H9 (cell line): ENCODE measurements around the gene WNT8B. TPM values are rescaled to one million over a fixed set of nuclear protein-coding genes. Genes with fewer than 3 reads are reported as not detected.

Experiments used
- DNase-seq: peaks from one replicate; pipeline ENCODE4 v3.0.0-alpha.2; 2017
- H2AFZ ChIP-seq: one replicate; pipeline ENCODE4 v1.6.1; 2013; ENCODE audit warnings: mild to moderate bottlenecking, low read length, control low read depth, moderate library complexity
- H2AK5ac ChIP-seq: 2 replicates; pipeline ENCODE4 v1.6.1; 2013; ENCODE audit warnings: low read length, control low read depth, mixed read lengths; ENCODE audit not compliant: insufficient read length
- H2BK120ac ChIP-seq: one replicate; pipeline ENCODE4 v1.6.1; 2013; ENCODE audit warnings: low read depth, mild to moderate bottlenecking, low read length, control low read depth, inconsistent platforms; ENCODE audit not compliant: poor library complexity, severe bottlenecking
- H2BK12ac ChIP-seq: 2 replicates; pipeline ENCODE4 v1.6.1; 2013; ENCODE audit warnings: low read length, control low read depth, mixed read lengths, low read depth; ENCODE audit not compliant: insufficient read length
- H2BK15ac ChIP-seq: 2 replicates; pipeline ENCODE4 v1.6.1; 2013; ENCODE audit warnings: low read depth, low read length, control low read depth
- H2BK20ac ChIP-seq: one replicate; pipeline ENCODE4 v1.6.1; 2013; ENCODE audit warnings: low read depth, mild to moderate bottlenecking, low read length, control low read depth, inconsistent platforms; ENCODE audit not compliant: poor library complexity, severe bottlenecking
- H2BK5ac ChIP-seq: 2 replicates; pipeline ENCODE4 v1.6.1; 2013; ENCODE audit warnings: low read length, control low read depth, mixed read lengths; ENCODE audit not compliant: insufficient read length
- H3K14ac ChIP-seq: 2 replicates; pipeline ENCODE4 v1.6.1; 2013; ENCODE audit warnings: low read length, control low read depth; ENCODE audit not compliant: insufficient read depth
- H3K18ac ChIP-seq: 2 replicates; pipeline ENCODE4 v1.6.1; 2013; ENCODE audit warnings: low read depth, mild to moderate bottlenecking, mixed read lengths, low read length, control low read depth; ENCODE audit not compliant: insufficient read length
- H3K23ac ChIP-seq: 2 replicates; pipeline ENCODE4 v1.6.1; 2013; ENCODE audit warnings: low read length, control low read depth, mixed read lengths, low read depth; ENCODE audit not compliant: insufficient read length
- H3K23me2 ChIP-seq: 2 replicates; pipeline ENCODE4 v1.6.1; 2013; ENCODE audit warnings: low read depth, mild to moderate bottlenecking, mixed read lengths, low read length, control low read depth; ENCODE audit not compliant: insufficient read length, poor library complexity, severe bottlenecking
- H3K27ac ChIP-seq: 2 replicates; pipeline ENCODE4 v1.5.1; 2013; ENCODE audit warnings: low read length, control low read depth, mixed read lengths, low read depth; ENCODE audit not compliant: insufficient read length
- H3K27me3 ChIP-seq: 2 replicates; pipeline ENCODE4 v1.6.1; 2013; ENCODE audit warnings: low read length, control low read depth, inconsistent platforms; ENCODE audit not compliant: insufficient read depth
- H3K4ac ChIP-seq: 2 replicates; pipeline ENCODE4 v1.6.1; 2013; ENCODE audit warnings: low read depth, mild to moderate bottlenecking, control low read depth, inconsistent platforms, low read length, moderate library complexity
- H3K4me1 ChIP-seq: 2 replicates; pipeline ENCODE4 v1.6.1; 2013; ENCODE audit warnings: low read length, control low read depth, inconsistent platforms; ENCODE audit not compliant: insufficient read depth
- H3K4me2 ChIP-seq: 2 replicates; pipeline ENCODE4 v1.6.1; 2013; ENCODE audit warnings: low read length, control low read depth, mixed read lengths; ENCODE audit not compliant: insufficient read length, insufficient read depth
- H3K56ac ChIP-seq: 2 replicates; pipeline ENCODE4 v1.6.1; 2013; ENCODE audit warnings: low read depth, mild to moderate bottlenecking, mixed read lengths, low read length, control low read depth; ENCODE audit not compliant: insufficient read length
- H3K79me1 ChIP-seq: 2 replicates; pipeline ENCODE4 v1.6.1; 2013; ENCODE audit warnings: low read depth, mild to moderate bottlenecking, moderate library complexity, low read length, control low read depth, inconsistent platforms; ENCODE audit not compliant: insufficient read depth, poor library complexity, severe bottlenecking
- H3K79me2 ChIP-seq: 2 replicates; pipeline ENCODE4 v1.6.1; 2013; ENCODE audit warnings: low read length, control low read depth, inconsistent platforms; ENCODE audit not compliant: insufficient read depth
- H3K9ac ChIP-seq: 2 replicates; pipeline ENCODE4 v1.6.1; 2013; ENCODE audit warnings: low read length, control low read depth, mixed read lengths; ENCODE audit not compliant: insufficient read length; ENCODE audit errors: extremely low read depth
- H3K9me3 ChIP-seq: one replicate; pipeline ENCODE4 v1.6.1; 2013; ENCODE audit warnings: low read depth, low read length, inconsistent platforms; ENCODE audit not compliant: control insufficient read depth
- H3T11ph ChIP-seq: one replicate; pipeline ENCODE4 v1.6.1; 2013; ENCODE audit warnings: mild to moderate bottlenecking, low read length, control low read depth, inconsistent platforms
- H4K20me1 ChIP-seq: one replicate; pipeline ENCODE4 v1.6.1; 2013; ENCODE audit not compliant: control insufficient read depth, insufficient read length, insufficient read depth
- H4K5ac ChIP-seq: 2 replicates; pipeline ENCODE4 v1.6.1; 2013; ENCODE audit warnings: low read depth, mild to moderate bottlenecking, mixed read lengths, low read length, control low read depth; ENCODE audit not compliant: insufficient read length
- H4K8ac ChIP-seq: replicated peaks from 2 replicates; pipeline ENCODE4 v1.6.1; 2013; ENCODE audit warnings: low read length, control low read depth, mixed read lengths, low read depth; ENCODE audit not compliant: insufficient read length
- H4K91ac ChIP-seq: 2 replicates; pipeline ENCODE4 v1.6.1; 2013; ENCODE audit warnings: low read depth, mild to moderate bottlenecking, moderate library complexity, mixed read lengths, low read length, control low read depth; ENCODE audit not compliant: insufficient read length
- H3K27ac Mint-ChIP-seq, 3 experiments: 2 replicates in 2 of 3; 3 replicates in 1 of 3; pipeline ENCODE4 v1.8.0; 2020 to 2021; ENCODE audit warnings: mixed read lengths in 3 of 3, mild to moderate bottlenecking in 1 of 3, moderate library complexity in 1 of 3
- H3K27me3 Mint-ChIP-seq: 2 replicates; pipeline ENCODE4 v1.8.0; 2021; ENCODE audit warnings: low read depth, mild to moderate bottlenecking, moderate library complexity, mixed read lengths
- H3K36me3 Mint-ChIP-seq, 3 experiments: 2 replicates in 2 of 3; 3 replicates in 1 of 3; pipeline ENCODE4 v1.8.0; 2020 to 2021; ENCODE audit warnings: low read depth in 3 of 3, mixed read lengths in 3 of 3; ENCODE audit not compliant: insufficient read depth in 1 of 3
- H3K4me1 Mint-ChIP-seq, 2 experiments: 2 replicates each; pipeline ENCODE4 v1.8.0; 2020; ENCODE audit warnings: mixed read lengths in 2 of 2
- H3K4me3 Mint-ChIP-seq, 2 experiments: 2 replicates in 1 of 2; 3 replicates in 1 of 2; pipeline ENCODE4 v1.8.0; 2020 to 2021; ENCODE audit warnings: mild to moderate bottlenecking in 2 of 2, mixed read lengths in 2 of 2, moderate library complexity in 1 of 2
- H3K9me3 Mint-ChIP-seq, 2 experiments: 2 replicates in 1 of 2; 3 replicates in 1 of 2; pipeline ENCODE4 v1.8.0; 2020; ENCODE audit warnings: mild to moderate bottlenecking in 2 of 2, mixed read lengths in 2 of 2, moderate library complexity in 1 of 2
- CTCF ChIP-seq: fragments of 200-600 bp; sonication (generic); conservative IDR thresholded peaks from 3 replicates; pipeline ENCODE4 v1.8.0; 2021; ENCODE audit warnings: antibody characterized with exemption, mild to moderate bottlenecking
- WGBS: extraction: QIAGEN DNeasy Blood & Tissue Kit; methylation state at CpG from one replicate; pipeline ENCODE4 v1.1.7; 2013; ENCODE audit warnings: missing lambda C conversion rate, low lambda C conversion rate, mixed read lengths; ENCODE audit not compliant: insufficient read length; ENCODE audit errors: extremely low coverage; 5-methylcytosine and 5-hydroxymethylcytosine counted together
- total RNA-seq: library from RNA; stranded (reverse); gene quantifications from 2 replicates; pipeline ENCODE4 v1.2.1, GENCODE V29; 2021

Gene WNT8B
- total RNA-seq, 1 experiment from 2014 or later = not detected

DNA sequence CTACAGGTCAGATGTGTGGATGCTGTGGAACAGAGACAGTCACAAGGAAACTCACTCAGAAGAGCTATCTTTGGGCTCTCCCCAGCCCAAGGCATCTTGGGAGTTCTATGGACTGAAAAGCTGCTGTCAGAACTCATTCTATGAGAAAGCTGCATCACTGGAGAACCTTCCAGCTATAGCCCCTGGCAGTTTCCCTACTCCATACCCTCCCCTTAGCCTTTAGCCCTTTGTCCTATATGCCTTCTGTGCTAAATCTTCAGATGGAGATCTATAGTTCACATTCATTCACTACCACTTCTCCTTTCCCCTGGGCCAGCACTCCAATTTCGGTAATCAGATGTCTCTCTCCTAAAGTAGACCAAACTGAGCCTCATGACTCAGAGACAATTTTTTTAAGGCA, 6.9 kb downstream of the WNT8B start:
- Histone ChIP-seq H3K18ac (no peak overlapping the region), H3K9me3 (no peaks in the 10 kb centered on the region), H3K79me2 (no peaks in the 10 kb centered on the region), H3K4ac (no peak overlapping the region), H2BK12ac (no peak overlapping the region), H4K20me1 (no peaks in the 10 kb centered on the region), H2AK5ac (no peak overlapping the region), H3K4me1 (no peaks in the 10 kb centered on the region), H3K23me2 (no peaks in the 10 kb centered on the region), H3K79me1 (no peaks in the 10 kb centered on the region), H3K27me3 (no peaks in the 10 kb centered on the region), H4K5ac (no peak overlapping the region), H3K56ac (no peak overlapping the region), H2BK5ac (no peak overlapping the region), H3K9ac (no peak overlapping the region), H4K8ac (no peak overlapping the region), H3T11ph (no peak overlapping the region), H4K91ac (no peak overlapping the region), H3K14ac (no peak overlapping the region), H2AFZ (no peak overlapping the region), H3K27ac (no peak overlapping the region), H2BK20ac (no peak overlapping the region), H2BK15ac (no peak overlapping the region), H3K4me2 (no peak overlapping the region), H2BK120ac (no peak overlapping the region), H3K23ac (no peak overlapping the region)
- no peak overlapping the region for H3K27ac Mint-ChIP-seq
- no peaks in the 10 kb centered on the region for H3K36me3 Mint-ChIP-seq
- H3K9me3 Mint-ChIP-seq = no peaks in the 10 kb centered on the region
- DNase-seq = no peak
- peaks cover 92% of the 10 kb centered on the region for H3K27me3 Mint-ChIP-seq
- 0 out of 4 replicates have a peak, but pooled peaks cover 0 to 3% of the 10 kb centered on the region in 2 experiments for H3K4me1 Mint-ChIP-seq
- WGBS = no CpG with 5 or more reads among the region's 1 CpG
- no peak for TF ChIP-seq CTCF
- H3K4me3 Mint-ChIP-seq = no peak overlapping the region
